ENCODE results near the gene RGS14.

The RGS14 gene

GRCh38 chr5:177362292-177362609, 4.5 kb downstream of the RGS14 start:
- Histone ChIP-seq H3K36me3 (ENCODE audit: low read length) (no peaks in the 10 kb centered on the region), H3K4me3 (ENCODE audit: insufficient read depth, low read length, poor library complexity, severe bottlenecking) (no peak overlapping the region), H3K27me3 (ENCODE audit: low read length) (no peaks in the 10 kb centered on the region), H3K9ac (ENCODE audit: low read length) (peak overlapping the region; percentile 9; the same call in 1 of the 2 replicates), H3K4me2 (ENCODE audit: low read depth, low read length, poor library complexity, severe bottlenecking) (no peak overlapping the region), H3K9me2 (replicated peaks; ENCODE audit: insufficient read depth, low read length) (no peaks in the 10 kb centered on the region), H3K27ac (ENCODE audit: low read depth, low read length) (peak overlapping the region; percentile 47; the same call in 1 of the 2 replicates), H3K9me3 (ENCODE audit: insufficient read depth, low read length) (no peaks in the 10 kb centered on the region), H4K20me1 (ENCODE audit: low read depth, low read length) (no peaks in the 10 kb centered on the region), H3F3A (ENCODE audit: insufficient read depth) (peaks cover 10% of the 10 kb centered on the region; the same call in 1 of the 2 replicates), H2AFZ (ENCODE audit: low read depth, low read length, severe bottlenecking) (no peak overlapping the region), H3K79me2 (ENCODE audit: insufficient read depth, low read length) (no peaks in the 10 kb centered on the region)
- TF ChIP-seq CTCF (IDR thresholded peaks at IDR 0.05; ENCODE audit: insufficient read depth, low read length, poor library complexity, severe bottlenecking) (no peak), EZH2phosphoT487 (conservative IDR thresholded peaks at IDR 0.05; ENCODE audit: low read length) (no peak)

GRCh38 chr5:177362610-177363507, 5.1 kb downstream of the RGS14 start:
- H3K27ac ChIP-seq (ENCODE audit: low read depth, low read length): no peak overlapping the region
- H3K4me3 ChIP-seq (ENCODE audit: insufficient read depth, low read length, poor library complexity, severe bottlenecking): peak overlapping the region; percentile 4
- H3K27me3 ChIP-seq (ENCODE audit: low read length): no peaks in the 10 kb centered on the region
- H3K9me3 ChIP-seq (ENCODE audit: insufficient read depth, low read length): no peaks in the 10 kb centered on the region
- peaks cover 10% of the 10 kb centered on the region; the same call in 1 of the 2 replicates for H3F3A ChIP-seq (ENCODE audit: insufficient read depth)
- H3K79me2 ChIP-seq (ENCODE audit: insufficient read depth, low read length): no peaks in the 10 kb centered on the region
- H4K20me1 ChIP-seq (ENCODE audit: low read depth, low read length): no peaks in the 10 kb centered on the region
- H3K9ac ChIP-seq (ENCODE audit: low read length): no peak overlapping the region
- no peak overlapping the region for H2AFZ ChIP-seq (ENCODE audit: low read depth, low read length, severe bottlenecking)
- TF ChIP-seq CTCF (IDR thresholded peaks at IDR 0.05; ENCODE audit: insufficient read depth, low read length, poor library complexity, severe bottlenecking): no peak
- H3K36me3 ChIP-seq (ENCODE audit: low read length): no peaks in the 10 kb centered on the region
- H3K9me2 ChIP-seq (replicated peaks; ENCODE audit: insufficient read depth, low read length): no peaks in the 10 kb centered on the region
- H3K4me2 ChIP-seq (ENCODE audit: low read depth, low read length, poor library complexity, severe bottlenecking): peak overlapping the region; percentile 46

GRCh38 chr5:177363565-177363964, 5.8 kb downstream of the RGS14 start:
- TF ChIP-seq EZH2phosphoT487 (conservative IDR thresholded peaks at IDR 0.05; ENCODE audit: low read length) (no peak), CTCF (IDR thresholded peaks at IDR 0.05; ENCODE audit: insufficient read depth, low read length, poor library complexity, severe bottlenecking) (no peak)
- no peak overlapping the region for H3K9ac ChIP-seq (ENCODE audit: low read length)
- H3K9me3 ChIP-seq (ENCODE audit: insufficient read depth, low read length): no peaks in the 10 kb centered on the region
- H4K20me1 ChIP-seq (ENCODE audit: low read depth, low read length): no peaks in the 10 kb centered on the region
- no peaks in the 10 kb centered on the region for H3K36me3 ChIP-seq (ENCODE audit: low read length)
- no peak overlapping the region for H3K27ac ChIP-seq (ENCODE audit: low read depth, low read length)
- H3K79me2 ChIP-seq (ENCODE audit: insufficient read depth, low read length): no peaks in the 10 kb centered on the region
- H3K9me2 ChIP-seq (replicated peaks; ENCODE audit: insufficient read depth, low read length): no peaks in the 10 kb centered on the region
- peaks cover 10% of the 10 kb centered on the region; the same call in 1 of the 2 replicates for H3F3A ChIP-seq (ENCODE audit: insufficient read depth)
- no peak overlapping the region for H2AFZ ChIP-seq (ENCODE audit: low read depth, low read length, severe bottlenecking)
- H3K4me3 ChIP-seq (ENCODE audit: insufficient read depth, low read length, poor library complexity, severe bottlenecking): no peak overlapping the region
- H3K4me2 ChIP-seq (ENCODE audit: low read depth, low read length, poor library complexity, severe bottlenecking): peak overlapping the region; percentile 46
- H3K27me3 ChIP-seq (ENCODE audit: low read length): no peaks in the 10 kb centered on the region
